HL-60 (cell line): Measurements from ENCODE around the gene STRIP2.

Experiments
- CTCF ChIP-seq: IDR thresholded peaks from one replicate; pipeline ENCODE4 v1.5.1; 2011; ENCODE audit warnings: low read length, control low read depth, inconsistent platforms; ENCODE audit not compliant: insufficient read depth
- GABPA ChIP-seq: IDR thresholded peaks from 2 replicates; pipeline ENCODE4 v1.6.1; 2012; ENCODE audit warnings: low read depth
- POLR2AphosphoS5 ChIP-seq: IDR thresholded peaks from 2 replicates; pipeline ENCODE4 v1.6.1; 2012; ENCODE audit warnings: low read depth
- REST ChIP-seq: IDR thresholded peaks from 2 replicates; pipeline ENCODE4 v1.6.1; 2012; ENCODE audit warnings: low read depth; ENCODE audit not compliant: insufficient replicate concordance
- SPI1 ChIP-seq: IDR thresholded peaks from 2 replicates; pipeline ENCODE4 v1.6.1; 2012; ENCODE audit warnings: low read depth, mild to moderate bottlenecking, borderline replicate concordance

- TF ChIP-seq REST (no peak), POLR2AphosphoS5 (no peak), CTCF (no peak), GABPA (no peak), SPI1 (no peak)
Observed at GRCh38 chr7:129469930-129470329, 35.7 kb downstream of the STRIP2 start.
